Epithelial cell of prostate (primary cell): ENCODE measurements around the gene PMM2.
"Not testable (repeated sequence)": the region's sequence is repeated elsewhere in the genome, so short reads cannot be mapped to it uniquely, and the experiment has no call there.

Experiments
- DNase-seq: peaks from one replicate; pipeline ENCODE4 v3.0.0-alpha.2; 2011; ENCODE audit warnings: low read depth, low spot score
- H3K27ac ChIP-seq: fragments of 450-650 bp; 2 replicates; pipeline ENCODE4 v1.5.1; 2017; ENCODE audit warnings: mild to moderate bottlenecking

PMM2 gene

GRCh38 chr16:8814095-8814806, 16.6 kb downstream of the PMM2 start:
- no peak overlapping the region for H3K27ac ChIP-seq
- DNase-seq = no peak

- no peak for DNase-seq
- H3K27ac ChIP-seq = no peak overlapping the region
Observed at GRCh38 chr16:8816967-8817655, 19.5 kb downstream of the PMM2 start.

GRCh38 chr16:8818504-8819270, 21.0 kb downstream of the PMM2 start:
- no peak for DNase-seq
- H3K27ac ChIP-seq = no peak overlapping the region

GRCh38 chr16:8819411-8820034, 21.9 kb downstream of the PMM2 start:
- H3K27ac ChIP-seq = no peak overlapping the region

GRCh38 chr16:8822403-8822802, 24.8 kb downstream of the PMM2 start:
- no peak overlapping the region for H3K27ac ChIP-seq
- DNase-seq = no peak

More at GRCh38 chr16:8819411-8820034, 21.9 kb downstream of the PMM2 start:
- DNase-seq = no peak

GRCh38 chr16:8826278-8826879, 28.7 kb downstream of the PMM2 start:
- DNase-seq = no peak
- no peak overlapping the region for H3K27ac ChIP-seq

- peak overlapping the region; percentile 57 for H3K27ac ChIP-seq
- DNase-seq = no peak
Observed at GRCh38 chr16:8828541-8829165, 31.0 kb downstream of the PMM2 start.

- no peak overlapping the region for H3K27ac ChIP-seq
- no peak for DNase-seq
Observed at GRCh38 chr16:8831450-8831849, 33.8 kb downstream of the PMM2 start.

GRCh38 chr16:8831871-8832716, 34.5 kb downstream of the PMM2 start:
- DNase-seq = no peak
- no peak overlapping the region for H3K27ac ChIP-seq

- H3K27ac ChIP-seq = no peak overlapping the region
- no peak for DNase-seq
Observed at GRCh38 chr16:8832717-8833105, 35.1 kb downstream of the PMM2 start.

GRCh38 chr16:8836797-8837196, 39.2 kb downstream of the PMM2 start:
- not testable (repeated sequence) for DNase-seq

GRCh38 chr16:8837594-8837993, 40.0 kb downstream of the PMM2 start:
- DNase-seq = not testable (repeated sequence)

More at GRCh38 chr16:8836797-8837196, 39.2 kb downstream of the PMM2 start:
- H3K27ac ChIP-seq = not testable (repeated sequence)

GRCh38 chr16:8842016-8842415, 44.4 kb downstream of the PMM2 start:
- H3K27ac ChIP-seq, DNase-seq: not testable (repeated sequence)

More at GRCh38 chr16:8837594-8837993, 40.0 kb downstream of the PMM2 start:
- not testable (repeated sequence) for H3K27ac ChIP-seq

GRCh38 chr16:8843296-8843695, 45.7 kb downstream of the PMM2 start:
- DNase-seq, H3K27ac ChIP-seq: not testable (repeated sequence)

GRCh38 chr16:8845699-8846298, 48.2 kb downstream of the PMM2 start:
- DNase-seq = no peak
- no peak overlapping the region for H3K27ac ChIP-seq

GRCh38 chr16:8846401-8846932, 48.8 kb downstream of the PMM2 start:
- DNase-seq = no peak
- H3K27ac ChIP-seq = no peak overlapping the region

GRCh38 chr16:8847145-8847544, 49.5 kb downstream of the PMM2 start:
- H3K27ac ChIP-seq = no peak overlapping the region
- no peak for DNase-seq

GRCh38 chr16:8847623-8848022, 50.0 kb downstream of the PMM2 start:
- no peak overlapping the region for H3K27ac ChIP-seq
- no peak for DNase-seq
